A549 (cell line): ENCODE measurements around the gene ABCA4. TPM values are rescaled to one million over a fixed set of nuclear protein-coding genes. Genes with fewer than 3 reads are reported as not detected.

ENCODE experiments used
- ATAC-seq, 2 experiments: fragments of 200-7000 bp in 1 of 2; fragments of >200 bp in 1 of 2; cut with Nextera tagmentation in 1 of 2; cut with Tn5 transposase in 1 of 2; 3 replicates each; pipeline versions ENCODE4 v1.8.0 to v1.9.1; 2018 to 2020; ENCODE audit warnings: mild to moderate bottlenecking in 1 of 2, moderate library complexity in 1 of 2
- CTCF ChIA-PET: fragments of 300-600 bp; sonication (Branson Sonifier 250); formaldehyde crosslinking; extraction: SDS; loops from one replicate; lab custom pipeline; 2021; ENCODE audit warnings: antibody characterized with exemption, inconsistent platforms; lab: Yijun Ruan, JAX
- POLR2A ChIA-PET: fragments of 350-600 bp; formaldehyde crosslinking; extraction: SDS; loops from one replicate; lab custom pipeline; 2021; ENCODE audit warnings: antibody characterized with exemption, inconsistent platforms; lab: Yijun Ruan, JAX
- DNase-seq, 2 experiments: peaks; one replicate each; pipeline versions ENCODE4 v3.0.0 to v3.0.0-alpha.2; 2011 to 2016; ENCODE audit warnings: low read depth in 1 of 2, low spot score in 1 of 2
- FAIRE-seq: peaks from 2 replicates; lab custom pipeline; 2011; peaks lifted over from hg19 to GRCh38; lab: Jason Lieb, UNC
- H3K27ac ChIP-seq, 2 experiments: fragments of >200 bp; sonication (Bioruptor Twin); formaldehyde crosslinking; 3 replicates each; pipeline ENCODE4 v1.5.1; 2016 to 2017
- H3K4me1 ChIP-seq: fragments of >200 bp; sonication (Bioruptor Twin); formaldehyde crosslinking; 3 replicates; pipeline ENCODE4 v1.6.1; 2016
- H3K4me2 ChIP-seq: fragments of >200 bp; sonication (Bioruptor Twin); formaldehyde crosslinking; 3 replicates; pipeline ENCODE4 v1.6.1; 2016
- H3K4me3 ChIP-seq: fragments of >200 bp; sonication (Bioruptor Twin); formaldehyde crosslinking; 3 replicates; pipeline ENCODE4 v1.5.1; 2016
- H3K9me3 ChIP-seq: fragments of >200 bp; sonication (Bioruptor Twin); formaldehyde crosslinking; 3 replicates; pipeline ENCODE4 v1.6.1; 2016
- CBX2 ChIP-seq: fragments of 200-600 bp; sonication (generic); IDR thresholded peaks from 2 replicates; pipeline ENCODE4 v1.6.1; 2016; ENCODE audit warnings: low read depth, mild to moderate bottlenecking, borderline replicate concordance
- CBX8 ChIP-seq: fragments of 200-600 bp; sonication (generic); IDR thresholded peaks from 2 replicates; pipeline ENCODE4 v1.6.1; 2016
- CHD4 ChIP-seq: fragments of 200-600 bp; sonication (generic); IDR thresholded peaks from 2 replicates; pipeline ENCODE4 v1.6.1; 2016; ENCODE audit warnings: antibody characterized with exemption, mild to moderate bottlenecking, borderline replicate concordance
- CTCF ChIP-seq: fragments of >200 bp; sonication (Bioruptor Twin); formaldehyde crosslinking; IDR thresholded peaks from 3 replicates; pipeline ENCODE4 v1.5.1; 2016
- FOSL2 ChIP-seq, 2 experiments: fragments of 450-650 bp in 1 of 2; fragments of >200 bp in 1 of 2; sonication (Bioruptor Twin) in 1 of 2; formaldehyde crosslinking; IDR thresholded peaks; 2 replicates each; pipeline versions ENCODE4 v1.5.0 to v1.6.1; 2016 to 2020; ENCODE audit warnings: mild to moderate bottlenecking in 1 of 2, moderate library complexity in 1 of 2
- GATA3 ChIP-seq: IDR thresholded peaks from 2 replicates; pipeline ENCODE4 v1.6.1; 2012; ENCODE audit warnings: borderline replicate concordance
- HES2 ChIP-seq: fragments of >200 bp; sonication (Bioruptor Twin); formaldehyde crosslinking; IDR thresholded peaks from 2 replicates; pipeline ENCODE4 v1.6.1; 2016
- HOXA7 ChIP-seq: fragments of 250-450 bp; sonication (Bioruptor Pico); IDR thresholded peaks from 2 replicates; pipeline ENCODE4 v1.5.0; 2020; ENCODE audit warnings: mild to moderate bottlenecking, moderate library complexity
- HOXB5 ChIP-seq: fragments of 250-450 bp; sonication (Bioruptor Pico); IDR thresholded peaks from 2 replicates; pipeline ENCODE4 v1.5.0; 2020; ENCODE audit warnings: mild to moderate bottlenecking, moderate library complexity
- JUN ChIP-seq, 2 experiments: fragments of >200 bp; sonication (Bioruptor Twin); formaldehyde crosslinking; IDR thresholded peaks; 2 replicates in 1 of 2; 3 replicates in 1 of 2; pipeline ENCODE4 v1.6.1; 2016 to 2017
- MAZ ChIP-seq: fragments of 150-350 bp; IDR thresholded peaks from 2 replicates; pipeline ENCODE4 v1.6.1; 2014; ENCODE audit warnings: antibody characterized with exemption, low read depth, low read length, borderline replicate concordance
- NFE2L2 ChIP-seq: fragments of 150-350 bp; conservative IDR thresholded peaks from 2 replicates; pipeline ENCODE4 v1.6.1; 2014; ENCODE audit warnings: low read length
- NR3C1 ChIP-seq: fragments of >200 bp; sonication (Bioruptor Twin); formaldehyde crosslinking; IDR thresholded peaks from 3 replicates; pipeline ENCODE4 v1.6.1; 2017
- RARB ChIP-seq: fragments of 250-450 bp; sonication (Bioruptor Pico); IDR thresholded peaks from 2 replicates; pipeline ENCODE4 v1.8.0; 2021; ENCODE audit warnings: mild to moderate bottlenecking, moderate library complexity
- RCOR1 ChIP-seq: fragments of 150-350 bp; IDR thresholded peaks from 2 replicates; pipeline ENCODE4 v1.6.1; 2014; ENCODE audit warnings: antibody characterized with exemption, low read length, low read depth
- RFX5 ChIP-seq: fragments of 450-650 bp; IDR thresholded peaks from 2 replicates; pipeline ENCODE4 v1.7.1; 2014; ENCODE audit warnings: antibody characterized with exemption, mild to moderate bottlenecking, moderate library complexity
- RNF2 ChIP-seq: fragments of 200-600 bp; sonication (generic); IDR thresholded peaks from 2 replicates; pipeline ENCODE4 v1.6.1; 2016; ENCODE audit warnings: low read depth, mild to moderate bottlenecking, antibody characterized with exemption, moderate library complexity, borderline replicate concordance
- TP53 ChIP-seq: fragments of 250-450 bp; sonication (Bioruptor Pico); IDR thresholded peaks from 2 replicates; pipeline ENCODE4 v1.5.0; 2021; ENCODE audit warnings: mild to moderate bottlenecking, moderate library complexity
- USF2 ChIP-seq: fragments of 450-650 bp; IDR thresholded peaks from 2 replicates; pipeline ENCODE4 v1.6.1; 2014; ENCODE audit warnings: antibody characterized with exemption
- WGBS: methylation state at CpG from one replicate; pipeline ENCODE4 v1.1.6; 2017; ENCODE audit errors: missing lambda C conversion rate; 5-methylcytosine and 5-hydroxymethylcytosine counted together
- polyA plus RNA-seq, 4 experiments: library from polyadenylated mRNA; depleted of rRNA in 3 of 4; stranded (reverse); fragments of >200 nt; fragmentation: RNase III in 1 of 4; extraction: RNeasy Plus Mini Kit Qiagen cat#74134 plus additional on column Dnase treatment in 1 of 4; gene quantifications; 2 replicates in 3 of 4; 3 replicates in 1 of 4; pipeline ENCODE4 v1.2.3, GENCODE V29; 2011 to 2017

ABCA4 gene
- polyA plus RNA-seq, 2 of the 4 experiments (the other 2 are of a cell fraction): 0.05 to 0.23 TPM

- TF ChIP-seq TP53 (CRISPR knock-in tag) (no peak), NFE2L2 (no peak), MAZ (no peak)
Observed at GRCh38 chr1:94044290-94044790, 76.6 kb downstream of the ABCA4 start (continued).

GRCh38 chr1:94043738-94044289, 77.1 kb downstream of the ABCA4 start:
- ChIA-PET CTCF (interaction anchor here (1.1 to 32.3 kb wide), 4 partner anchors 15 to 420 kb away, joined by 3 to 840 read pairs (median 183); no protein-coding TSS in a partner anchor), POLR2A (no interaction called here)
- Histone ChIP-seq H3K4me3 (no peak overlapping the region), H3K27ac (peak overlapping the region; percentile 49 to 83; a peak in 4 of 6 replicates), H3K4me2 (no peak overlapping the region), H3K9me3 (no peaks in the 10 kb centered on the region), H3K4me1 (peaks cover 8% of the 10 kb centered on the region)
- DNase-seq (no peak), FAIRE-seq (no peak), ATAC-seq (no peak)
- 81% methylated on average over 3 of the region's 4 CpGs for WGBS
- no peak for TF ChIP-seq RARB (CRISPR knock-in tag)
- no peak for TF ChIP-seq RCOR1
- TF ChIP-seq NR3C1: no peak
- TF ChIP-seq JUN (IDR thresholded peaks at IDR 0.05): no peak
- TF ChIP-seq HOXA7 (CRISPR knock-in tag): no peak
- TF ChIP-seq CHD4: no peak
- TF ChIP-seq, all 56 proteins: peak for 0

- WGBS: 100% methylated on average over 1 of the region's 1 CpG
- no peak for FAIRE-seq
- POLR2A ChIA-PET: no interaction called here
- ATAC-seq: no peak
- peaks cover 8% of the 10 kb centered on the region for H3K4me1 ChIP-seq
- no peaks in the 10 kb centered on the region for H3K9me3 ChIP-seq
- no peak overlapping the region for H3K4me2 ChIP-seq
- H3K4me3 ChIP-seq: no peak overlapping the region
- TF ChIP-seq RCOR1 (no peak), GATA3 (no peak), MAZ (no peak), RFX5 (no peak), USF2 (no peak), CTCF (no peak), RNF2 (no peak), HES2 (no peak), HOXB5 (no peak), CBX8 (no peak), CBX2 (no peak), FOSL2 (IDR thresholded peaks at IDR 0.05) (no peak), FOSL2 (CRISPR knock-in tag; IDR thresholded peaks at IDR 0.05) (no peak)
- CTCF ChIA-PET: interaction anchor here (0.6 to 32.3 kb wide), 5 partner anchors 14 to 421 kb away, joined by 3 to 840 read pairs (median 51); no protein-coding TSS in a partner anchor
- H3K27ac ChIP-seq: peak overlapping the region in 1 of 2 experiments; percentile 27; a peak in 1 of 6 replicates
- no peak for DNase-seq
Observed at GRCh38 chr1:94042388-94042787, 78.6 kb downstream of the ABCA4 start.
